Ascending aorta (tissue), 2 donors: ENCODE data around the gene GALE. TPM values are rescaled to one million over a fixed set of nuclear protein-coding genes. Genes with fewer than 3 reads are reported as not detected.

ENCODE experiments used
- DNase-seq, 2 donors: peaks; one replicate each; pipeline ENCODE4 v3.0.0-alpha.2; 2019; ENCODE audit warnings: low spot score in 2 of 2
- H3K27ac ChIP-seq, 2 donors: fragments of 200-600 bp; sonication (generic); one replicate each; pipeline ENCODE4 v1.5.1; 2016 to 2017; ENCODE audit warnings: mild to moderate bottlenecking in 1 of 2
- H3K27me3 ChIP-seq: fragments of 200-600 bp; sonication (generic); one replicate; pipeline ENCODE4 v1.5.1; 2017
- H3K36me3 ChIP-seq, 2 donors: fragments of 200-600 bp; sonication (generic); one replicate each; pipeline ENCODE4 v1.5.1; 2016
- H3K4me1 ChIP-seq, 2 donors: fragments of 200-600 bp; sonication (generic); one replicate each; pipeline ENCODE4 v1.5.1; 2016 to 2017; ENCODE audit warnings: mild to moderate bottlenecking in 1 of 2
- H3K4me3 ChIP-seq, 2 donors: fragments of 200-600 bp; sonication (generic); one replicate each; pipeline ENCODE4 v1.5.1; 2016 to 2017; ENCODE audit warnings: mild to moderate bottlenecking in 1 of 2
- H3K9me3 ChIP-seq, 2 donors: fragments of 200-600 bp; sonication (generic); one replicate each; pipeline ENCODE4 v1.5.1; 2016
- CTCF ChIP-seq, 3 experiments: fragments of 200-600 bp in 2 of 3; fragments of 450-650 bp in 1 of 3; sonication (generic) in 2 of 3; IDR thresholded peaks; one replicate each; pipeline ENCODE4 v1.5.1; 2016 to 2019; ENCODE audit warnings: antibody characterized with exemption in 3 of 3, mild to moderate bottlenecking in 1 of 3, moderate library complexity in 1 of 3
- intact Hi-C: fragments of 100-400 bp; cut with DNase I; formaldehyde crosslinking; loops from one replicate; pipeline ENCODE4 v1.15.1; 2023
- total RNA-seq: library from RNA; depleted of rRNA; stranded (reverse); fragments of >200 nt; gene quantifications from one replicate; pipeline ENCODE4 v1.1.0, GENCODE V29; 2016

GALE gene
- total RNA-seq, 1 donor from 2014 or later, result 30.4 TPM

GRCh38 chr1:23825762-23826522 is 25.4 kb upstream of the GALE start:
- Histone ChIP-seq H3K4me1 (peaks cover 0 to 6% of the 10 kb centered on the region in 2 donors), H3K27ac (peak overlapping the region; percentile 97), H3K9me3 (no peaks in the 10 kb centered on the region), H3K4me3 (peak overlapping the region; percentile 77 to 97), H3K27me3 (no peaks in the 10 kb centered on the region), H3K36me3 (no peaks in the 10 kb centered on the region)
- DNase-seq, result no peak
- intact Hi-C loops, result loop anchor here (2.0 kb wide), 2 partner anchors 23 to 41 kb away; no protein-coding TSS in a partner anchor
- no peak for TF ChIP-seq CTCF (IDR thresholded peaks at IDR 0.05)

GRCh38 chr1:23825076-23825761 is 24.7 kb upstream of the GALE start, which contains the start of gene HMGCL:
HMGCL (minus strand) TSS chr1:23825429; CDS start chr1:23825415, 14 bp downstream.
- no peak for TF ChIP-seq CTCF (IDR thresholded peaks at IDR 0.05)
- intact Hi-C loops, result loop anchor here (2.0 kb wide), 2 partner anchors 22 to 42 kb away; no protein-coding TSS in a partner anchor
- Histone ChIP-seq H3K36me3 (no peaks in the 10 kb centered on the region), H3K9me3 (no peaks in the 10 kb centered on the region), H3K27ac (peak within 1 kb of the TSS; percentile 97), H3K4me3 (peak within 1 kb of the TSS; percentile 77 to 97), H3K4me1 (peaks cover 0 to 6% of the 10 kb centered on the region in 2 donors), H3K27me3 (no peaks in the 10 kb centered on the region)
- DNase-seq, result peak; percentile 58 to 95

GRCh38 chr1:23824711-23825075 is 24.1 kb upstream of the GALE start:
- peak overlapping the region; percentile 97 for H3K27ac ChIP-seq
- H3K4me1 ChIP-seq, result peaks cover 0 to 6% of the 10 kb centered on the region in 2 donors
- H3K36me3 ChIP-seq, result peaks cover 0 to under 1% of the 10 kb centered on the region in 2 donors
- no peaks in the 10 kb centered on the region for H3K27me3 ChIP-seq
- no peaks in the 10 kb centered on the region for H3K9me3 ChIP-seq
- no peak for DNase-seq
- no peak for TF ChIP-seq CTCF (IDR thresholded peaks at IDR 0.05)
- H3K4me3 ChIP-seq, result peak overlapping the region; percentile 77 to 97
- intact Hi-C loops, result loop anchor here (2.0 kb wide), 2 partner anchors 22 to 42 kb away; no protein-coding TSS in a partner anchor

GRCh38 chr1:23823767-23824166 is 23.2 kb upstream of the GALE start:
- Histone ChIP-seq H3K36me3 (peaks cover 6% of the 10 kb centered on the region in 2 donors), H3K4me3 (peak overlapping the region; percentile 77 to 97)
- intact Hi-C loops, result loop anchor here (2.0 kb wide), 2 partner anchors 21 to 43 kb away; no protein-coding TSS in a partner anchor

GRCh38 chr1:23817633-23818032 is 17.1 kb upstream of the GALE start:
- no peaks in the 10 kb centered on the region for H3K4me1 ChIP-seq
- H3K27me3 ChIP-seq, result no peaks in the 10 kb centered on the region
- H3K4me3 ChIP-seq, result no peak overlapping the region
- H3K27ac ChIP-seq, result no peak overlapping the region
- intact Hi-C loops, result loop anchor here (10.0 kb wide), 1 partner anchor 97 kb away; the partner anchor contains the start of gene CNR2
- no peak for TF ChIP-seq CTCF (IDR thresholded peaks at IDR 0.05)
- no peaks in the 10 kb centered on the region for H3K9me3 ChIP-seq
- DNase-seq, result no peak
- peaks cover 59 to 65% of the 10 kb centered on the region in 2 donors for H3K36me3 ChIP-seq

More at GRCh38 chr1:23823767-23824166, 23.2 kb upstream of the GALE start:
- Histone ChIP-seq H3K27ac (no peak overlapping the region), H3K27me3 (no peaks in the 10 kb centered on the region), H3K4me1 (peaks cover 0 to 6% of the 10 kb centered on the region in 2 donors), H3K9me3 (no peaks in the 10 kb centered on the region)
- no peak for TF ChIP-seq CTCF (IDR thresholded peaks at IDR 0.05)
- no peak for DNase-seq
